GM21825 (cell line): Measurements from ENCODE around the gene WDR90.

Source experiments
- ATAC-seq: cut with Tn5 transposase; IDR thresholded peaks from one replicate; pipeline ENCODE4 v1.9.1; 2021; ENCODE audit warnings: mild to moderate bottlenecking, moderate library complexity; ENCODE audit not compliant: unreplicated experiment

The WDR90 gene

GRCh38 chr16:637081-638018 lies 11.8 kb upstream of the WDR90 start:
- peak; percentile 27 for ATAC-seq

- ATAC-seq: no peak
Measured at GRCh38 chr16:638034-638543, 11.1 kb upstream of the WDR90 start.

GRCh38 chr16:638836-639235 lies 10.3 kb upstream of the WDR90 start:
- ATAC-seq: no peak

GRCh38 chr16:640614-641013 lies 8.6 kb upstream of the WDR90 start:
- no peak for ATAC-seq

- ATAC-seq: peak; percentile 40
Measured at GRCh38 chr16:641326-642188, 7.6 kb upstream of the WDR90 start, which contains the start of gene MCRIP2. TSS of gene MCRIP2 (plus strand) at chr16:641828. CDS start at chr16:641992, 164 bp downstream.

- ATAC-seq: peak; percentile 25
Measured at GRCh38 chr16:642189-643049, 6.7 kb upstream of the WDR90 start.

GRCh38 chr16:643050-643368 lies 6.2 kb upstream of the WDR90 start:
- no peak for ATAC-seq

- no peak for ATAC-seq
Measured at GRCh38 chr16:644556-644955, 4.6 kb upstream of the WDR90 start.

GRCh38 chr16:645852-646678 lies 3.1 kb upstream of the WDR90 start:
- ATAC-seq: no peak

GRCh38 chr16:646679-647172 lies 2.4 kb upstream of the WDR90 start:
- ATAC-seq: no peak

GRCh38 chr16:647173-647902 lies 1.8 kb upstream of the WDR90 start:
- no peak for ATAC-seq

GRCh38 chr16:648071-648780 lies 939 bp upstream of the WDR90 start:
- ATAC-seq: no peak

- no peak for ATAC-seq
Measured at GRCh38 chr16:649631-650030, 466 bp downstream of the WDR90 start.

- ATAC-seq: no peak
Measured at GRCh38 chr16:651844-652243, 2.7 kb downstream of the WDR90 start.

GRCh38 chr16:652454-653305 lies 3.5 kb downstream of the WDR90 start:
- no peak for ATAC-seq

GRCh38 chr16:654034-654433 lies 4.9 kb downstream of the WDR90 start:
- no peak for ATAC-seq

GRCh38 chr16:657487-657886 lies 8.3 kb downstream of the WDR90 start:
- ATAC-seq: no peak
